ENCODE measurements around the gene PKNOX2. TPM values are rescaled to one million over a fixed set of nuclear protein-coding genes. Genes with fewer than 3 reads are reported as not detected.

PKNOX2 gene
- total RNA-seq, 4 donors from 2014 or later, result 1.5 to 8.2 (median 3.6) TPM

DNA sequence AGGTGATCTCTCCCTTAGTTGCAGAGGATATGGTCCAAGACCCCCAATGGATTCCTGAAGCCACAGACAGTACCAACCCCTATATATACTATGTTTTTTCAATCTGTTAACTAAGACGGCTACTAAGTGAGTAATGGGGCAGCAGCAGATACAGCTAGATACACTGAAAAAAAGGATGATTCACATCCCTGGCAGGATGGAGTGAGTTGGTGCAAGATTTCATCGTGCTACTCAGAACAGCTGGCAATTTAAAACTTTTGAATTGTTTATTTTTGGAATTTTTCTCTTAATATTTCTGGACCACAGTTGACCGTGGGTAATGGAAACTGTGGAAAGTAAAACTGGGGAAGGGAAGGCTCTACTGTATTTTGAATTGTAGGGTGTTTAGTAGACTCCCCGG lies 36.1 kb upstream of the PKNOX2 start:
- Histone ChIP-seq H3K27me3 (peaks cover 18% of the 10 kb centered on the region), H3K4me3 (no peak overlapping the region), H3K36me3 (no peaks in the 10 kb centered on the region), H3K27ac (no peak overlapping the region), H3K9me3 (no peaks in the 10 kb centered on the region), H3K4me1 (no peaks in the 10 kb centered on the region)
- 75% methylated on average over 4 of the region's 4 CpGs for WGBS
- DNase-seq (ENCODE audit: low spot score in 2 of 2), result no peak
- TF ChIP-seq, protein P1, sequence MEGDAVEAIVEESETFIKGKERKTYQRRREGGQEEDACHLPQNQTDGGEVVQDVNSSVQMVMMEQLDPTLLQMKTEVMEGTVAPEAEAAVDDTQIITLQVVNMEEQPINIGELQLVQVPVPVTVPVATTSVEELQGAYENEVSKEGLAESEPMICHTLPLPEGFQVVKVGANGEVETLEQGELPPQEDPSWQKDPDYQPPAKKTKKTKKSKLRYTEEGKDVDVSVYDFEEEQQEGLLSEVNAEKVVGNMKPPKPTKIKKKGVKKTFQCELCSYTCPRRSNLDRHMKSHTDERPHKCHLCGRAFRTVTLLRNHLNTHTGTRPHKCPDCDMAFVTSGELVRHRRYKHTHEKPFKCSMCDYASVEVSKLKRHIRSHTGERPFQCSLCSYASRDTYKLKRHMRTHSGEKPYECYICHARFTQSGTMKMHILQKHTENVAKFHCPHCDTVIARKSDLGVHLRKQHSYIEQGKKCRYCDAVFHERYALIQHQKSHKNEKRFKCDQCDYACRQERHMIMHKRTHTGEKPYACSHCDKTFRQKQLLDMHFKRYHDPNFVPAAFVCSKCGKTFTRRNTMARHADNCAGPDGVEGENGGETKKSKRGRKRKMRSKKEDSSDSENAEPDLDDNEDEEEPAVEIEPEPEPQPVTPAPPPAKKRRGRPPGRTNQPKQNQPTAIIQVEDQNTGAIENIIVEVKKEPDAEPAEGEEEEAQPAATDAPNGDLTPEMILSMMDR (IDR thresholded peaks at IDR 0.05), result no peak
- TF ChIP-seq EP300 (IDR thresholded peaks at IDR 0.05), result no peak
- TF ChIP-seq POLR2AphosphoS5 (IDR thresholded peaks at IDR 0.05), result no peak
- no peak for TF ChIP-seq POLR2A (IDR thresholded peaks at IDR 0.05)

GRCh38 chr11:125129316-125129993 lies 35.1 kb upstream of the PKNOX2 start:
- no peaks in the 10 kb centered on the region for H3K4me1 ChIP-seq
- no peaks in the 10 kb centered on the region for H3K36me3 ChIP-seq
- WGBS, result 81% methylated on average over 22 of the region's 22 CpGs
- no peak overlapping the region for H3K4me3 ChIP-seq
- DNase-seq (ENCODE audit: low spot score in 2 of 2), result no peak
- TF ChIP-seq POLR2A (IDR thresholded peaks at IDR 0.05) (no peak), POLR2AphosphoS5 (IDR thresholded peaks at IDR 0.05) (no peak), EP300 (IDR thresholded peaks at IDR 0.05) (no peak)
- no peaks in the 10 kb centered on the region for H3K9me3 ChIP-seq
- no peak overlapping the region for H3K27ac ChIP-seq
- H3K27me3 ChIP-seq, result peaks cover 23% of the 10 kb centered on the region

DNA sequence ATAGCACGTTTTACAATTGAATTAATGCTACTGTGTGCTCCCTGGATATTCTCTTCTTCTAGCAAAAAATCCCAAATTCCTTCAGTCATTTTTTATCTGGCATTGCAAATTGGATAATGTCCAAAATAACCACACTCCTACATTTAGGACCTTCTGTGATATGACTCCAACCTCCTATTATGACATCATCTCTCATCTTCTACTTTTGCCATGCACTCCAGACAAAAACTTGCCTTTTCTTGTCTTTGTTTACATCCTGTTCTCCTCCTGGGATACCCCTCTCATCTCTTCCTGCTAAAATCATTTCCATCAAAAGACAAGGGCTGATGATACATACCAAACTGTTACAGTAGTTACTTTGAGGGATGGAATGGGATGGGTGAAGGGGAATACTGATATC lies 32.5 kb upstream of the PKNOX2 start:
- H3K36me3 ChIP-seq, result no peaks in the 10 kb centered on the region
- 80% methylated on average over 1 of the region's 1 CpG for WGBS
- no peak overlapping the region for H3K4me3 ChIP-seq
- no peak for DNase-seq (ENCODE audit: low spot score in 2 of 2)
- H3K27me3 ChIP-seq, result peaks cover 19% of the 10 kb centered on the region
- TF ChIP-seq, protein P1 (IDR thresholded peaks at IDR 0.05), result no peak
- no peak for TF ChIP-seq EP300 (IDR thresholded peaks at IDR 0.05)
- TF ChIP-seq POLR2AphosphoS5 (IDR thresholded peaks at IDR 0.05), result no peak
- no peak for TF ChIP-seq POLR2A (IDR thresholded peaks at IDR 0.05)
- no peaks in the 10 kb centered on the region for H3K9me3 ChIP-seq
- no peaks in the 10 kb centered on the region for H3K4me1 ChIP-seq
- no peak overlapping the region for H3K27ac ChIP-seq

GRCh38 chr11:125132596-125132995 lies 32.0 kb upstream of the PKNOX2 start:
- TF ChIP-seq, protein P1 (IDR thresholded peaks at IDR 0.05), result no peak
- no peak for TF ChIP-seq EP300 (IDR thresholded peaks at IDR 0.05)
- no peak for TF ChIP-seq POLR2AphosphoS5 (IDR thresholded peaks at IDR 0.05)
- no peak for TF ChIP-seq POLR2A (IDR thresholded peaks at IDR 0.05)
- no peaks in the 10 kb centered on the region for H3K4me1 ChIP-seq
- DNase-seq (ENCODE audit: low spot score in 2 of 2), result no peak
- H3K27me3 ChIP-seq, result peaks cover 15% of the 10 kb centered on the region
- H3K4me3 ChIP-seq, result no peak overlapping the region
- H3K27ac ChIP-seq, result no peak overlapping the region
- WGBS, result 83% methylated on average over 7 of the region's 7 CpGs
- H3K36me3 ChIP-seq, result no peaks in the 10 kb centered on the region
- H3K9me3 ChIP-seq, result no peaks in the 10 kb centered on the region

- DNase-seq (ENCODE audit: low spot score in 2 of 2), result no peak
- Histone ChIP-seq H3K4me3 (no peak overlapping the region), H3K9me3 (no peaks in the 10 kb centered on the region), H3K4me1 (no peaks in the 10 kb centered on the region), H3K36me3 (no peaks in the 10 kb centered on the region), H3K27me3 (peaks cover 20% of the 10 kb centered on the region), H3K27ac (no peak overlapping the region)
- TF ChIP-seq, protein P1 (IDR thresholded peaks at IDR 0.05), result no peak
- TF ChIP-seq EP300 (IDR thresholded peaks at IDR 0.05), result no peak
- TF ChIP-seq POLR2A (IDR thresholded peaks at IDR 0.05), result no peak
- TF ChIP-seq POLR2AphosphoS5 (IDR thresholded peaks at IDR 0.05), result no peak
These were observed 28.6 kb upstream of the PKNOX2 start for GRCh38 chr11:125136001-125136400.

All from suprapubic skin (tissue), 4 donors.